Heart left ventricle (tissue), 13 donors: Measurements from ENCODE around the gene ROGDI.

ENCODE experiments used
- CTCF ChIP-seq, 12 donors: fragments of 200-600 bp; sonication (generic) in 4 of 12; IDR thresholded peaks; one replicate each; pipeline versions ENCODE4 v1.5.0 to v1.8.0; 2018 to 2022; ENCODE audit warnings: antibody characterized with exemption in 12 of 12, mild to moderate bottlenecking in 5 of 12
- POLR2A ChIP-seq, 2 donors: fragments of 450-650 bp; IDR thresholded peaks; one replicate each; pipeline ENCODE4 v1.6.1; 2017; ENCODE audit warnings: antibody characterized with exemption in 2 of 2, mild to moderate bottlenecking in 2 of 2, moderate library complexity in 2 of 2
- donor health status: ischemic (EF 13 %, LVEDD 7.1; RV severe dilation, severe dysfunction).
- donor health status: DM: no; HTN: yes; CAD: no.
- donor health status: DM: no; HTN: no; CAD: no.
- donor health status: ischemic (EF 25% LVEDD 6.9; RV normal size, moderate dysfunction).
- donor health status: ischemic (EF 25% LVEDD 5.7; RV mildly dilated, moderate dysfunction).
- donor health status: ischemic (EF 35%, LVEDD 5.7; RV mildly dilated, moderate dysfunction).
- donor health status: nonischemic (EF 11% LVEDD 7.7; RV severe dilation, severe dysfunction).
- donor health status: DM: yes; HTN: yes; CAD: no.
- donor health status: PGD.
- donor health status: ischemic (EF 29% LVEDD 5.4; RV normal size, mild dysfunction).
- donor health status: nonischemic (EF 23%, LVEDD 6.1; RV moderate dilation, normal function).

GRCh38 chr16:4783951-4784336, 18.5 kb downstream of the ROGDI start:
- TF ChIP-seq CTCF (IDR thresholded peaks at IDR 0.05) (no peak), POLR2A (IDR thresholded peaks at IDR 0.05) (no peak)
